MM.1S (cell line): ENCODE measurements around the gene KIAA1217.

Experiments used
- DNase-seq: peaks from one replicate; pipeline ENCODE4 v3.0.0-alpha.2; 2015
- H2AFZ ChIP-seq: fragments of 300-600 bp; sonication (generic); 2 replicates; pipeline ENCODE4 v1.6.0; 2016; ENCODE audit warnings: antibody characterized with exemption, low read length
- H3F3A ChIP-seq: fragments of 300-600 bp; sonication (generic); 2 replicates; pipeline ENCODE4 v1.6.1; 2016; ENCODE audit warnings: mild to moderate bottlenecking, antibody characterized with exemption, low read length, moderate library complexity, mixed read lengths; ENCODE audit not compliant: insufficient read depth
- H3K27ac ChIP-seq: fragments of 300-600 bp; sonication (generic); 2 replicates; pipeline ENCODE4 v1.5.1; 2016; ENCODE audit warnings: mild to moderate bottlenecking, low read length
- H3K27me3 ChIP-seq: fragments of 300-600 bp; sonication (generic); replicated peaks from 2 replicates; pipeline ENCODE4 v1.6.0; 2016; ENCODE audit warnings: low read length; ENCODE audit not compliant: insufficient read depth
- H3K36me3 ChIP-seq: fragments of 300-600 bp; sonication (generic); replicated peaks from 2 replicates; pipeline ENCODE4 v1.6.1; 2016; ENCODE audit warnings: mild to moderate bottlenecking, low read length, mixed read lengths; ENCODE audit not compliant: insufficient read depth
- H3K4me1 ChIP-seq: fragments of 300-600 bp; sonication (generic); 2 replicates; pipeline ENCODE4 v1.6.1; 2016; ENCODE audit warnings: low read length, mixed read lengths
- H3K4me2 ChIP-seq: fragments of 300-600 bp; sonication (generic); 2 replicates; pipeline ENCODE4 v1.6.0; 2016; ENCODE audit warnings: low read depth, low read length
- H3K4me3 ChIP-seq: fragments of 300-600 bp; sonication (generic); 2 replicates; pipeline ENCODE4 v1.5.1; 2016; ENCODE audit warnings: low read length, mixed read lengths
- H3K79me2 ChIP-seq: fragments of 300-600 bp; sonication (generic); 2 replicates; pipeline ENCODE4 v1.6.1; 2016; ENCODE audit warnings: mixed run types, low read length, mixed read lengths
- H3K9ac ChIP-seq: fragments of 300-600 bp; sonication (generic); 2 replicates; pipeline ENCODE4 v1.6.1; 2016; ENCODE audit warnings: low read length, mixed read lengths
- H3K9me2 ChIP-seq: fragments of 300-600 bp; sonication (generic); replicated peaks from 2 replicates; pipeline ENCODE4 v1.6.1; 2016; ENCODE audit warnings: mild to moderate bottlenecking, low read length, mixed read lengths; ENCODE audit not compliant: insufficient read depth
- H3K9me3 ChIP-seq: fragments of 300-600 bp; sonication (generic); replicated peaks from 2 replicates; pipeline ENCODE4 v1.6.1; 2016; ENCODE audit warnings: mild to moderate bottlenecking, low read length, mixed read lengths; ENCODE audit not compliant: insufficient read depth
- H4K20me1 ChIP-seq: fragments of 300-600 bp; sonication (generic); 2 replicates; pipeline ENCODE4 v1.6.1; 2016; ENCODE audit warnings: mild to moderate bottlenecking, low read length, moderate library complexity, mixed read lengths; ENCODE audit not compliant: insufficient read depth
- EZH2 ChIP-seq: fragments of 300-600 bp; sonication (generic); optimal IDR thresholded peaks from 2 replicates; pipeline ENCODE3; 2017; ENCODE audit warnings: low read depth, mild to moderate bottlenecking, antibody characterized with exemption, low read length, mixed read lengths
- EZH2phosphoT487 ChIP-seq: fragments of 300-600 bp; sonication (generic); IDR thresholded peaks from 2 replicates; pipeline ENCODE4 v1.6.1; 2018; ENCODE audit warnings: antibody characterized with exemption, low read length
- TF ChIP-seq, protein P1 (sequence below): fragments of 300-600 bp; sonication (generic); IDR thresholded peaks from 2 replicates; pipeline ENCODE4 v1.5.1; 2016; ENCODE audit warnings: antibody characterized with exemption, low read length, mixed read lengths

KIAA1217 gene

DNA sequence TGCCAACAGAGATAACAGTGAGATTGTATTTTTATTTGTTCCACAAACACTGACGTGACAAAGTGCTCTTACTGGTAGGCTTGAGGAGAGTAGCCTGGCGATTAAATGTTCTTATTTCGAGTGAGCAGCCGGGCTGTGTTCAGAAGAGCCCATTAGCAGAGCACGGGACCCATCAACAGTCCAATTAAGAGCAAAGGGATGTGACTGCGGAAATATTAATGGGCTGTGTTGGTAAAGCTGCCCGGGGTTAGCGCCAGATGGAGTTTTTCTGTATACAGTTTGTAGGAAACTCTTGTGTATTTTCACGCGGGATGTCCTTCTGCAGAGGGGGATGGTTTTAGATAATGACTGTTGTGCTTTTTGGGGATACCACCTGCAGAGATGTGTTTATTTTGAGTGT lies 104.3 kb downstream of the KIAA1217 start:
- Histone ChIP-seq H3K4me3 (no peak overlapping the region), H4K20me1 (no peaks in the 10 kb centered on the region), H3K9me2 (no peaks in the 10 kb centered on the region), H3K9ac (no peak overlapping the region), H3F3A (no peaks in the 10 kb centered on the region), H3K4me1 (no peaks in the 10 kb centered on the region), H3K27ac (no peak overlapping the region), H2AFZ (no peak overlapping the region), H3K36me3 (no peaks in the 10 kb centered on the region), H3K79me2 (no peaks in the 10 kb centered on the region), H3K27me3 (no peaks in the 10 kb centered on the region), H3K4me2 (no peak overlapping the region), H3K9me3 (no peaks in the 10 kb centered on the region)
- DNase-seq = no peak
- no peak for TF ChIP-seq EZH2phosphoT487
- TF ChIP-seq EZH2 = no peak
- TF ChIP-seq, protein P1, sequence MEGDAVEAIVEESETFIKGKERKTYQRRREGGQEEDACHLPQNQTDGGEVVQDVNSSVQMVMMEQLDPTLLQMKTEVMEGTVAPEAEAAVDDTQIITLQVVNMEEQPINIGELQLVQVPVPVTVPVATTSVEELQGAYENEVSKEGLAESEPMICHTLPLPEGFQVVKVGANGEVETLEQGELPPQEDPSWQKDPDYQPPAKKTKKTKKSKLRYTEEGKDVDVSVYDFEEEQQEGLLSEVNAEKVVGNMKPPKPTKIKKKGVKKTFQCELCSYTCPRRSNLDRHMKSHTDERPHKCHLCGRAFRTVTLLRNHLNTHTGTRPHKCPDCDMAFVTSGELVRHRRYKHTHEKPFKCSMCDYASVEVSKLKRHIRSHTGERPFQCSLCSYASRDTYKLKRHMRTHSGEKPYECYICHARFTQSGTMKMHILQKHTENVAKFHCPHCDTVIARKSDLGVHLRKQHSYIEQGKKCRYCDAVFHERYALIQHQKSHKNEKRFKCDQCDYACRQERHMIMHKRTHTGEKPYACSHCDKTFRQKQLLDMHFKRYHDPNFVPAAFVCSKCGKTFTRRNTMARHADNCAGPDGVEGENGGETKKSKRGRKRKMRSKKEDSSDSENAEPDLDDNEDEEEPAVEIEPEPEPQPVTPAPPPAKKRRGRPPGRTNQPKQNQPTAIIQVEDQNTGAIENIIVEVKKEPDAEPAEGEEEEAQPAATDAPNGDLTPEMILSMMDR = no peak

DNA sequence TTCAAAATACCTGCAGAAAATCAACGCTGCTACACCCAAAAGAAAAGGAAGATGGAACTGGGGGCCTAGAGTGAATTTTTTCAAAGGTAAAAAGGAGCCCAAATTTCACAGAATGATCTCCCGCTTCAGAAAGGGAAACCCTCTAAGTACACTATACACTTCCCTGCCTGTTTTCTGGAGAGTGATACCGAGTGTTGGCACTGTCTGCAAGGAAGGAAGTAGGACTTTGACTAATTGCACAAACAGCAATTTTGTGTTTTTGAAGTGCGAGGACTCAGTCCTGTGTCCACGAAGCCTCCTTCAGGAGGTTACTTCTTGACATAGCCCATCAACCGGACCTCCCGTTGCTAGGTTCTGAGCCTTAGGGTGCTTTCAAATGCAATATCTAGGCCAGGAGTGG lies 106.3 kb downstream of the KIAA1217 start:
- no peak overlapping the region for H3K4me3 ChIP-seq
- TF ChIP-seq EZH2 (no peak), EZH2phosphoT487 (no peak)
- TF ChIP-seq, protein P1 = no peak
- no peaks in the 10 kb centered on the region for H3K36me3 ChIP-seq
- no peak overlapping the region for H3K9ac ChIP-seq
- H3K4me2 ChIP-seq = no peak overlapping the region
- H3K9me3 ChIP-seq = no peaks in the 10 kb centered on the region
- H3F3A ChIP-seq = no peaks in the 10 kb centered on the region
- no peaks in the 10 kb centered on the region for H4K20me1 ChIP-seq
- no peaks in the 10 kb centered on the region for H3K27me3 ChIP-seq
- no peak overlapping the region for H3K27ac ChIP-seq
- H3K4me1 ChIP-seq = no peaks in the 10 kb centered on the region
- H3K9me2 ChIP-seq = no peaks in the 10 kb centered on the region
- H2AFZ ChIP-seq = no peak overlapping the region
- no peaks in the 10 kb centered on the region for H3K79me2 ChIP-seq
- DNase-seq = no peak

DNA sequence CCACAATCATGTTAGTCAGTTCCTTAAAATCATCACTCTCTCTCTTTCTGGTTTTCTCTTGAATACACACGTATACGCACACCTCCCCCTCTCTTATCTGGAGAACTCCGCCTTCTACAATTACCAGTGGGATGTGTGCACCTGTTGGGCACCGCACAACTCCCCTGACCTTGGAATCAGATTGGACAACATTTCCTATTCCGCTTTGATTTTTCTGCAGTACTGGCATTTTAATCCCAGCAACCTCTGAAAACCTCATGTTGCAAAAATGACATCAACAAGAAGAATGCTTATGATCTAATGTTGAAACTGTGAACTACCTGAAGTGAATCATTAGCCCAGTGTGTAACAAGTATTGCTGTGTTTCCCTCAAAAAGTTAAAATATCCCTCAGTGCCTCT lies 109.6 kb downstream of the KIAA1217 start:
- no peak for DNase-seq
- no peaks in the 10 kb centered on the region for H3K9me2 ChIP-seq
- no peaks in the 10 kb centered on the region for H3K36me3 ChIP-seq
- no peak overlapping the region for H3K4me3 ChIP-seq
- H3K27me3 ChIP-seq = no peaks in the 10 kb centered on the region
- H3K9me3 ChIP-seq = no peaks in the 10 kb centered on the region
- no peaks in the 10 kb centered on the region for H3K79me2 ChIP-seq
- H3K4me1 ChIP-seq = no peaks in the 10 kb centered on the region
- H3K27ac ChIP-seq = no peak overlapping the region
- H3F3A ChIP-seq = no peaks in the 10 kb centered on the region
- H3K9ac ChIP-seq = no peak overlapping the region
- H2AFZ ChIP-seq = no peak overlapping the region
- no peaks in the 10 kb centered on the region for H4K20me1 ChIP-seq
- H3K4me2 ChIP-seq = no peak overlapping the region
- no peak for TF ChIP-seq EZH2phosphoT487
- TF ChIP-seq, protein P1 = no peak
- TF ChIP-seq EZH2 = no peak

DNA sequence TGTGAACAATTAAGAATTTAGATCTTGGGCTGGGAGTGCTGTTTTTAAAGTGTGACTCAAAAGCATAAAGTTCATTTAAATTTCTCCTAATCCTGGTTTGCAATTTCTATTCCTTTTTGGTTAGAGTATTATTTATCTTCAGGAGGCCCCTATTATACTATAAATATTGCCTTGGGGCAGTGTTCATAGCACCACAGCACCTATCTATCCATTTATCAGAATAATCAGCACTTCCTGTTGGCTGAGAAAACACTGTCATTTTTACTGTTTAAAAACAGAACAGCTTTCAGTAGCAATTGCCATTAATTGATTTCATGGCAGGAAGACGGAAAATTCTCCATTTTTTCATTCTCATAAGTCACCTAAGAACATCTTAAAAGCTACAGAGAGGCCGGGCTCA lies 111.4 kb downstream of the KIAA1217 start:
- H3K79me2 ChIP-seq = no peaks in the 10 kb centered on the region
- no peak overlapping the region for H3K9ac ChIP-seq
- no peak overlapping the region for H3K4me2 ChIP-seq
- no peaks in the 10 kb centered on the region for H4K20me1 ChIP-seq
- H3F3A ChIP-seq = no peaks in the 10 kb centered on the region
- TF ChIP-seq, protein P1 = no peak
- TF ChIP-seq EZH2 = no peak
- H3K36me3 ChIP-seq = no peaks in the 10 kb centered on the region
- DNase-seq = no peak
- H2AFZ ChIP-seq = no peak overlapping the region
- H3K4me3 ChIP-seq = no peak overlapping the region
- H3K27me3 ChIP-seq = no peaks in the 10 kb centered on the region
- no peaks in the 10 kb centered on the region for H3K4me1 ChIP-seq
- H3K9me2 ChIP-seq = no peaks in the 10 kb centered on the region
- no peak overlapping the region for H3K27ac ChIP-seq
- H3K9me3 ChIP-seq = no peaks in the 10 kb centered on the region
